Keratinocyte (primary cell): ENCODE data around the gene SETD1B. TPM values are rescaled to one million over a fixed set of nuclear protein-coding genes. Genes with fewer than 3 reads are reported as not detected.
A peak's percentile ranks its signal among the peaks of the same experiment; 100 is the strongest.

Source experiments
- DNase-seq: peaks from one replicate; pipeline ENCODE4 v3.0.0-alpha.2; 2011; ENCODE audit warnings: low read depth, missing footprints, low spot score
- FAIRE-seq: peaks from 2 replicates; lab custom pipeline; 2011; peaks lifted over from hg19 to GRCh38; lab: Jason Lieb, UNC
- H2AFZ ChIP-seq: 2 replicates; pipeline ENCODE4 v1.6.0; 2012; ENCODE audit warnings: low read length, control low read depth, inconsistent platforms; ENCODE audit not compliant: control insufficient read depth
- H3K27ac ChIP-seq: 2 replicates; pipeline ENCODE4 v1.5.1; 2011; ENCODE audit warnings: low read length; ENCODE audit not compliant: control insufficient read depth, insufficient read depth
- H3K27me3 ChIP-seq: 3 replicates; pipeline ENCODE4 v1.6.0; 2011; ENCODE audit warnings: low read length; ENCODE audit not compliant: control insufficient read depth, insufficient read depth; ENCODE audit errors: extremely low read depth
- H3K36me3 ChIP-seq, 2 experiments: 2 replicates in 1 of 2; 3 replicates in 1 of 2; pipeline ENCODE4 v1.5.1; 2011; ENCODE audit warnings: low read length in 2 of 2, mild to moderate bottlenecking in 1 of 2; ENCODE audit not compliant: control insufficient read depth in 2 of 2, insufficient read depth in 2 of 2; ENCODE audit errors: extremely low read depth in 1 of 2
- H3K4me1 ChIP-seq: 3 replicates; pipeline ENCODE4 v1.5.1; 2011; ENCODE audit warnings: low read length; ENCODE audit not compliant: control insufficient read depth, insufficient read depth; ENCODE audit errors: extremely low read depth
- H3K4me2 ChIP-seq: 3 replicates; pipeline ENCODE4 v1.6.0; 2011; ENCODE audit warnings: low read depth, low read length; ENCODE audit not compliant: control insufficient read depth, insufficient read depth; ENCODE audit errors: extremely low read depth
- H3K4me3 ChIP-seq, 3 experiments: fragments of 200-600 bp in 1 of 3; sonication (generic) in 1 of 3; 2 replicates in 2 of 3; 3 replicates in 1 of 3; pipeline ENCODE4 v1.5.1; 2011 to 2016; ENCODE audit warnings: low read length in 3 of 3, mild to moderate bottlenecking in 3 of 3, control low read depth in 2 of 3, inconsistent platforms in 1 of 3, low read depth in 1 of 3, mixed read lengths in 1 of 3, mixed run types in 1 of 3, moderate library complexity in 1 of 3; ENCODE audit not compliant: control insufficient read depth in 2 of 3, insufficient read depth in 2 of 3; ENCODE audit errors: extremely low read depth in 1 of 3
- H3K79me2 ChIP-seq: 2 replicates; pipeline ENCODE4 v1.6.0; 2012; ENCODE audit warnings: low read length; ENCODE audit not compliant: control insufficient read depth, insufficient read depth
- H3K9ac ChIP-seq: 3 replicates; pipeline ENCODE4 v1.6.0; 2011; ENCODE audit warnings: low read length; ENCODE audit not compliant: control insufficient read depth, insufficient read depth; ENCODE audit errors: extremely low read depth
- H3K9me1 ChIP-seq: 3 replicates; pipeline ENCODE4 v1.6.0; 2011; ENCODE audit warnings: low read length; ENCODE audit not compliant: control insufficient read depth, insufficient read depth; ENCODE audit errors: extremely low read depth
- H3K9me3 ChIP-seq: 2 replicates; pipeline ENCODE4 v1.5.1; 2012; ENCODE audit warnings: low read depth, low read length; ENCODE audit not compliant: control insufficient read depth
- H4K20me1 ChIP-seq: 3 replicates; pipeline ENCODE4 v1.6.0; 2011; ENCODE audit warnings: low read length; ENCODE audit not compliant: control insufficient read depth, insufficient read depth; ENCODE audit errors: extremely low read depth
- EZH2 ChIP-seq: IDR thresholded peaks from one replicate; pipeline ENCODE4 v1.6.1; 2012; ENCODE audit warnings: inconsistent platforms, mild to moderate bottlenecking, low read length, moderate library complexity
- dilution Hi-C: fragments of 300-500 bp; cut with MboI; formaldehyde crosslinking; loops from one replicate; pipeline ENCODE4 v1.7.0; 2020; ENCODE audit warnings: low sequenced_read_pairs; ENCODE audit not compliant: extremely low pct_ligation_motif_present
- polyA plus RNA-seq, 5 experiments: library from polyadenylated mRNA; depleted of rRNA in 3 of 5; stranded (reverse) in 3 of 5; stranded (forward) in 1 of 5; unstranded in 1 of 5; fragments of >200 nt; gene quantifications; 1 replicate in 1 of 5; 2 replicates in 3 of 5; 3 replicates in 1 of 5; pipeline versions ENCODE4 v1.2.1 to v1.2.3, GENCODE V29; 2011 to 2012; ENCODE audit warnings: missing spikeins in 2 of 5, low read depth in 1 of 5, low replicate concordance in 1 of 5
- TF ChIP-seq, protein P1 (sequence below), 3 experiments: IDR thresholded peaks in 1 of 3; conservative IDR thresholded peaks in 1 of 3; optimal IDR thresholded peaks in 1 of 3; 2 replicates in 2 of 3; 3 replicates in 1 of 3; pipeline versions ENCODE3 to v1.5.1; 2011; ENCODE audit warnings: low read length in 3 of 3, mild to moderate bottlenecking in 3 of 3, moderate library complexity in 2 of 3, control low read depth in 1 of 3, inconsistent platforms in 1 of 3; ENCODE audit not compliant: insufficient read depth in 2 of 3; ENCODE audit errors: extremely low read depth in 1 of 3

Gene SETD1B
- polyA plus RNA-seq, 1 donor (not counting 4 experiments of a cell fraction or from before 2014, with no cell fraction given), result 0.72 TPM

DNA sequence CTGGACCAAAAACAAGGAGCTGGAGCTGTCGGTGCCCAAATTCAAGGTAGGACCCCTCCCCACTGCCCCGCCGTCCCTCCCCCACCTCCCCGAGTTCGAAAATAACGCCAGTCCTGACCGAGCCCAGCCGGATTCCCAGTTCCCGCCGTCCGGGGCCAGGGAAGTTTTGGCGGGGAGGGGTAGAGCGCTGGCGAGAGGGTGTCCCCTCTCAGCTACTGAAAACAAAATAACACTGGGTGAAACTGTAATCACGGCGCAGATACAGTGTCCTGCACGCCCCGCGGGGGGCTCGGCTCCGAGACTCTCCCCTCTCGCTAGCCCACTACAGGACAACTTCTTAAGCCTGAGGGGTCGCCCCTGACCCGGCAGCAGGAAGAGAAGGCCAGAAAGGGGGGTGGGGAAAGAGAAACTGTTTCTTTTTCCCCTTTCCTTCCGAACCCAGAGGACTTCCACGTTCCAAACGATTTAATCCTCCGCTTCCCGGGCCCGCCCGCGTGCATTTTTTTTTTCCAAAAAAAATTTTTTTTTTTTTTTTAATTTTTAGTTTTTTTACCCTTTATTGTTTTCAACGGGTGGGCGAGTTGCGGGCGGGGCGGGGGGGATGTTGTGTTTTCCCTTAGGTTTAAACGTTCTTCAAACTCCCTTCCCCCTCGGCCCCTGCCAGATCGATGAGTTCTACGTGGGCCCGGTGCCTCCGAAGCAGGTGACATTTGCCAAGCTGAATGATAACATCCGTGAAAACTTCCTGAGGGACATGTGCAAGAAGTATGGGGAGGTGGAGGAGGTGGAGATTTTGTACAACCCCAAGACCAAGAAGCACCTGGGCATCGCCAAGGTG lies 1.6 kb downstream of the SETD1B start:
- dilution Hi-C loops, result no loop called here
- FAIRE-seq, result no peak
- no peak overlapping the region for H2AFZ ChIP-seq

DNA sequence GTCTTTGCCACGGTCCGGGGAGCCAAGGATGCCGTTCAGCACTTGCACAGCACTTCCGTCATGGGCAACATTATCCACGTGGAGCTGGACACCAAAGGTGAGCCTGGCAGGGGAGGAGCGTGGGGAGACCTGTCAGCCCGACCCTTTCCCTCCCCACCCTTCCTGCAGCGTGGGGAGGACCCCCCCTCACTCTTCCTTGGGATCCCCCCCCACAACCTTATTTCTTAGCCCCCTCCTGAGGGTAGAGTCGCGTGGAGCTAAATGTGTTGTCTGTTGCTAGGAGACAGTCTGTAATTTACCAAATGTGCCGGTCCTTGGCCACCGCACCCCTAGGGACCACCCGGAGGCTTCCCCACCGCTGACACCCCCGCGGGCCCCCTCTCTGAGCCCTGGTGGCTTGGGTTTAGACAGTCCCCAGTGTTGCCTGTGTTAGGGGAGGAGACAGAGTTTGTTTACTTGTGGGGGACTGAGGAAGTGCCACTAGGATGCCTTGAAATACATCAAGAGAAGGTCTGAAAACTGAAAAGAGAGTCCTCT lies 2.3 kb downstream of the SETD1B start:
- peak overlapping the region; percentile 99 for H3K4me2 ChIP-seq
- dilution Hi-C loops, result no loop called here
- H3K9me1 ChIP-seq, result no peaks in the 10 kb centered on the region
- peaks cover 8% of the 10 kb centered on the region for H4K20me1 ChIP-seq
- no peak for FAIRE-seq
- TF ChIP-seq EZH2, result no peak
- TF ChIP-seq, protein P1, sequence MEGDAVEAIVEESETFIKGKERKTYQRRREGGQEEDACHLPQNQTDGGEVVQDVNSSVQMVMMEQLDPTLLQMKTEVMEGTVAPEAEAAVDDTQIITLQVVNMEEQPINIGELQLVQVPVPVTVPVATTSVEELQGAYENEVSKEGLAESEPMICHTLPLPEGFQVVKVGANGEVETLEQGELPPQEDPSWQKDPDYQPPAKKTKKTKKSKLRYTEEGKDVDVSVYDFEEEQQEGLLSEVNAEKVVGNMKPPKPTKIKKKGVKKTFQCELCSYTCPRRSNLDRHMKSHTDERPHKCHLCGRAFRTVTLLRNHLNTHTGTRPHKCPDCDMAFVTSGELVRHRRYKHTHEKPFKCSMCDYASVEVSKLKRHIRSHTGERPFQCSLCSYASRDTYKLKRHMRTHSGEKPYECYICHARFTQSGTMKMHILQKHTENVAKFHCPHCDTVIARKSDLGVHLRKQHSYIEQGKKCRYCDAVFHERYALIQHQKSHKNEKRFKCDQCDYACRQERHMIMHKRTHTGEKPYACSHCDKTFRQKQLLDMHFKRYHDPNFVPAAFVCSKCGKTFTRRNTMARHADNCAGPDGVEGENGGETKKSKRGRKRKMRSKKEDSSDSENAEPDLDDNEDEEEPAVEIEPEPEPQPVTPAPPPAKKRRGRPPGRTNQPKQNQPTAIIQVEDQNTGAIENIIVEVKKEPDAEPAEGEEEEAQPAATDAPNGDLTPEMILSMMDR (optimal IDR thresholded peaks at IDR 0.05 in 1 of 3, IDR thresholded peaks at IDR 0.05 in 1 of 3, conservative IDR thresholded peaks at IDR 0.05 in 1 of 3; ENCODE audit: extremely low read depth in 1 of 3, insufficient read depth in 2 of 3, low read length in 3 of 3), result no peak
- H3K36me3 ChIP-seq, result peaks cover 19 to 28% of the 10 kb centered on the region in 2 experiments
- no peaks in the 10 kb centered on the region for H3K9me3 ChIP-seq
- peak overlapping the region; percentile 40 for H3K27ac ChIP-seq
- H3K79me2 ChIP-seq, result peaks cover 61% of the 10 kb centered on the region
- no peaks in the 10 kb centered on the region for H3K27me3 ChIP-seq
- H2AFZ ChIP-seq, result no peak overlapping the region
- peak overlapping the region; percentile 65 to 82 (median 77) for H3K4me3 ChIP-seq
- H3K4me1 ChIP-seq, result peaks cover 28% of the 10 kb centered on the region
- H3K9ac ChIP-seq, result peak overlapping the region; percentile 98
- no peak for DNase-seq

More for the DNA sequence above, 1.6 kb downstream of the SETD1B start:
- Histone ChIP-seq H3K79me2 (peaks cover 55% of the 10 kb centered on the region), H3K27ac (peak overlapping the region; percentile 46), H3K9me1 (no peaks in the 10 kb centered on the region), H3K9ac (peak overlapping the region; percentile 98), H3K36me3 (peaks cover 12 to 22% of the 10 kb centered on the region in 2 experiments), H3K9me3 (no peaks in the 10 kb centered on the region), H3K27me3 (no peaks in the 10 kb centered on the region), H3K4me3 (peak overlapping the region; percentile 65 to 86 (median 82)), H4K20me1 (peaks cover 4% of the 10 kb centered on the region), H3K4me1 (peaks cover 27% of the 10 kb centered on the region), H3K4me2 (peak overlapping the region; percentile 99)
- DNase-seq, result no peak
- TF ChIP-seq, protein P1 (optimal IDR thresholded peaks at IDR 0.05 in 1 of 3, IDR thresholded peaks at IDR 0.05 in 1 of 3, conservative IDR thresholded peaks at IDR 0.05 in 1 of 3; ENCODE audit: extremely low read depth in 1 of 3, insufficient read depth in 2 of 3, low read length in 3 of 3), result no peak
